ENCODE data around the gene ZNF184.

The ZNF184 gene

DNA sequence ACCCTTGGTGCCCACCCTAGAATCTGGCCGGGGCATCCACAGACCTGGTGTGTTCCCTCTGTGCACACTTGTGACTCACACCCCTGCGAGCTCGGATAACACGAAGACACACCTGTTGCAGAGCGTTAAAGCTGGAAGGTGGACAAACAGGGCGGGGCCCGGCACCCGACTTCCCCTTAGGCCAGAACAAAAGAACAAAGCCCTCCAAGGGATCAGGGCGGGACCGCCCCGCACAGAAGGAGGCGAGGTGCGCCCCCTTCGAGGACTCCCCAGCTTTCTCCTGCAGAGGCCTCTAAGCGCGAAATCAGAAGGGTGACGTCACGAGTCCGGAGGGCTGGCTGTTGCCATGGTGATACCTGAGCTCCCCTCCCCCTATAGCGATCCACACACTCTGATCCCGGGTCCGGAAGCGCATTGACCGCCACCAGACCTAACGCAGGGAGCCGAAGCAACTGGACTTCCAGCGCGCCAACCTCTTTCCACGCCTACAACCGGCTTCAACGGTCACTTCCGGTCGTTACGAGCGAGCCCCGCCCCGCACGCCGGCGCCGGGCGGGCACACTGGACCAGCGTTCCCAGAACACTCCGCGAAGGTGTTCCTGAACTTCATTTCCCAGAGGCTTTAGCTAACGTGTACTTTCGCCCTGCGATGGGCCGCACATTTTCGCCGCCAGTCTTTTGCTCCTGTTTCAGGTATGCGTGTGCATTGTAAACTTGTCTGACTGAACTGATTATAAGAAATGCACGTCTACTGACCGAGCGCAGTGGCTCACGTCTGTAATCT is at the start of gene ZNF184:
ZNF184 (minus strand) TSS at position 489 of the 784 bp plus-strand sequence. CDS start 811 bp downstream, outside the sequence.
- H3K4me3 ChIP-seq (ENCODE audit: low read length in 2 of 2), result peak within 1 kb of the TSS; percentile 90 to 91
- H3K36me3 ChIP-seq (ENCODE audit: control insufficient read depth in 2 of 2, insufficient read depth in 2 of 2, low read length in 2 of 2), result peaks cover 0 to 5% of the 10 kb centered on the region in 2 donors
- H3K9me3 ChIP-seq (ENCODE audit: control insufficient read depth in 2 of 2, low read length in 2 of 2), result no peaks in the 10 kb centered on the region
- peak within 1 kb of the TSS; percentile 68 for H3K27ac ChIP-seq (ENCODE audit: low read length)
- peak within 1 kb of the TSS; percentile 80 to 83 for H3K9ac ChIP-seq (ENCODE audit: low read length in 2 of 2)
- peaks cover 3% of the 10 kb centered on the region for H3K4me1 ChIP-seq (ENCODE audit: control insufficient read depth, insufficient read depth, low read length)
- H3K27me3 ChIP-seq (ENCODE audit: control insufficient read depth in 1 of 2, insufficient read depth in 2 of 2, low read length in 2 of 2), result no peaks in the 10 kb centered on the region

- H3K4me1 ChIP-seq (ENCODE audit: control insufficient read depth, insufficient read depth, low read length), result peaks cover 9% of the 10 kb centered on the region
These were observed 46.2 kb upstream of the ZNF184 start for GRCh38 chr6:27518881-27519795.

DNA sequence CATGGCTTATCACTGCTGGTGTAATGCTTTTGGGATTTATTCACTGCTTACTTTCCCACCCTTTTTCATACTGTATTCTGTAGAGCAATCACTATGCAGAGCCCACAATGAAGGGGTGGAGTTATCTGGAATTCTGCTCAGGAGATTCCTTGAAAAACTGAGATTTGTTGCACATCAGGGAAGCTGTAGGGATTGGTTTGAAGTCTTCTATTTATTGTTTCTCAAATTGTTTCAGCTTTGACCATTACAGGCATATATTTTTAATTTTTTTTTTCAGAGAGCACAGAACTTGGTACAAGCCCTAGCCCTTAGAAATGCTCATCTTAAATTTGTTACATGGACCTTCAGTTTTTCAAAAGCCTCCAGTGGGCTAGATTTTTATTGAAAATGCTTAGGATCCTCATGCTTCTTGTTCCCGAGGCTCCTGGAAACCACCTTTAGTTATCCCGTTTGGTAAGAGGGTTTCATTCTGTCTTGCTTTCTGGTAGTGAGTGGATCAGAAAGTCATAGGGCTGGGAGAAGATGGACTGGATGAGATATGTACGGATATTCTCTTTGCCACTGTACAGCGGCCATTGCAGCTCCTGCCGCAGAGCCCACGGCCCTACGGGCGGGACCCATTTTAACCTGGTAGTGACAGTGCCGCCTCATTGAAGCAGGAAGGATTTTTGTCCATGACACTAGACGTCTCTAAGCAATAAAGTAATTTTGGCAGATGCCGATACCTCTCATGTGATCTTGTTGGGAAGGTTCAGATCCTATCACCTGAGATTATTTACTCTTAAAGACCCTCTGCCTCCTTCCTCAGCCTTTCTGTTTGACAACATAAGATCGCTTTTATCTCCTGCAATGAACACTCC is 45.3 kb upstream of the ZNF184 start:
- Histone ChIP-seq H3K9me3 (ENCODE audit: control insufficient read depth in 2 of 2, low read length in 2 of 2) (no peaks in the 10 kb centered on the region), H3K27me3 (ENCODE audit: control insufficient read depth in 1 of 2, insufficient read depth in 2 of 2, low read length in 2 of 2) (peaks cover 10 to 18% of the 10 kb centered on the region in 2 donors), H3K27ac (ENCODE audit: low read length) (peak overlapping the region; percentile 96), H3K4me3 (ENCODE audit: low read length in 2 of 2) (peak overlapping the region; percentile 92 to 96), H3K36me3 (ENCODE audit: control insufficient read depth in 2 of 2, insufficient read depth in 2 of 2, low read length in 2 of 2) (no peaks in the 10 kb centered on the region), H3K9ac (ENCODE audit: low read length in 2 of 2) (peak overlapping the region; percentile 87 to 92), H3K4me1 (ENCODE audit: control insufficient read depth, insufficient read depth, low read length) (peaks cover 9% of the 10 kb centered on the region)

More at GRCh38 chr6:27518881-27519795, 46.2 kb upstream of the ZNF184 start:
- H3K27me3 ChIP-seq (ENCODE audit: control insufficient read depth in 1 of 2, insufficient read depth in 2 of 2, low read length in 2 of 2), result peaks cover 6 to 8% of the 10 kb centered on the region in 2 donors
- H3K9me3 ChIP-seq (ENCODE audit: control insufficient read depth in 2 of 2, low read length in 2 of 2), result no peaks in the 10 kb centered on the region
- H3K27ac ChIP-seq (ENCODE audit: low read length), result peak overlapping the region; percentile 96
- peak overlapping the region; percentile 92 to 96 for H3K4me3 ChIP-seq (ENCODE audit: low read length in 2 of 2)
- H3K9ac ChIP-seq (ENCODE audit: low read length in 2 of 2), result peak overlapping the region; percentile 87 to 92
- no peaks in the 10 kb centered on the region for H3K36me3 ChIP-seq (ENCODE audit: control insufficient read depth in 2 of 2, insufficient read depth in 2 of 2, low read length in 2 of 2)

DNA sequence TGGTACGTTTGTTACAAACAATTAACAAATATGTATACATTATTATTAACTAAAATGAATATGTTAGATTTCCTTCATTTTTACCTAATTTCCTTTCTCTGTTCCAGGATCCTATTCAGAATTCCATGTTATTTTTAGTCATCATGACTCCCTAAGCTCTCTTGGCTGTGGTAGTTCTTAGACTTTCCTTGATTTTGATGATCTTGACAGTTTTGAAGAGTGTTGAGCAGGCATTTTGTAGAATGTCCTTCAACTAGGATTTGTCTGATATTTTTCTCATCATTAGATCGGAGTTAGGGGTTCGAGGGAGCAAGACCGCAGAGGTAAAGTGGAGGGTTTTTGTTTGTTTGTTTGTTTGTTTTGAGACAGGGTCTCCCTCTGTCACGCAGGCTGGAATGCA is 44.3 kb upstream of the ZNF184 start:
- peaks cover 11 to 22% of the 10 kb centered on the region in 2 donors for H3K27me3 ChIP-seq (ENCODE audit: control insufficient read depth in 1 of 2, insufficient read depth in 2 of 2, low read length in 2 of 2)
- H3K9me3 ChIP-seq (ENCODE audit: control insufficient read depth in 2 of 2, low read length in 2 of 2), result no peaks in the 10 kb centered on the region
- no peak overlapping the region for H3K4me3 ChIP-seq (ENCODE audit: low read length in 2 of 2)
- peaks cover 9% of the 10 kb centered on the region for H3K4me1 ChIP-seq (ENCODE audit: control insufficient read depth, insufficient read depth, low read length)
- no peak overlapping the region for H3K27ac ChIP-seq (ENCODE audit: low read length)
- no peak overlapping the region for H3K9ac ChIP-seq (ENCODE audit: low read length in 2 of 2)
- H3K36me3 ChIP-seq (ENCODE audit: control insufficient read depth in 2 of 2, insufficient read depth in 2 of 2, low read length in 2 of 2), result no peaks in the 10 kb centered on the region

- Histone ChIP-seq H3K9me3 (ENCODE audit: control insufficient read depth in 2 of 2, low read length in 2 of 2) (no peaks in the 10 kb centered on the region), H3K36me3 (ENCODE audit: control insufficient read depth in 2 of 2, insufficient read depth in 2 of 2, low read length in 2 of 2) (no peaks in the 10 kb centered on the region), H3K27ac (ENCODE audit: low read length) (no peak overlapping the region), H3K27me3 (ENCODE audit: control insufficient read depth in 1 of 2, insufficient read depth in 2 of 2, low read length in 2 of 2) (peaks cover 14 to 27% of the 10 kb centered on the region in 2 donors), H3K4me3 (ENCODE audit: low read length in 2 of 2) (peak overlapping the region; percentile 29 to 62), H3K9ac (ENCODE audit: low read length in 2 of 2) (no peak overlapping the region), H3K4me1 (ENCODE audit: control insufficient read depth, insufficient read depth, low read length) (peaks cover 9% of the 10 kb centered on the region)
These were observed 42.1 kb upstream of the ZNF184 start for GRCh38 chr6:27514906-27515495.

DNA sequence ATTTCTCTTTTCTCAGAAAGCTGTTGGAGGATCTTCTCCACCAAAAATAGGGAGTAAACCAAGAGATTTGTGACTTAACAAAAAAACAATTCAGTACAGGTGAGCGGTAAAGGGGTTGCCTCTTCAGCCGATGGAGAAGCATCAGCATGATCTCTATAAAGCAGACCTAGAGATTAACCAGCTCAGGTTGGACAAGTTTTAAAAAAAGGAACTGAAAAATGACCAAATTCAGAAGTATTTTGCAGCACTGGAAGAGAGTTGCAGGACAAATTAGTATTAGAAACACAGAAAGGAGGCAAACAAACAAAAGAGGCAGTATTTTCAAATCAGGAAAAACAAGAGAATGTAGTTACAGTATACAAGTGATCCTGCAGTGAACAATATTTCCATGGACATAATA is 39.6 kb upstream of the ZNF184 start:
- H3K27me3 ChIP-seq (ENCODE audit: control insufficient read depth in 1 of 2, insufficient read depth in 2 of 2, low read length in 2 of 2), result peaks cover 17 to 31% of the 10 kb centered on the region in 2 donors
- H3K36me3 ChIP-seq (ENCODE audit: control insufficient read depth in 2 of 2, insufficient read depth in 2 of 2, low read length in 2 of 2), result no peaks in the 10 kb centered on the region
- H3K4me3 ChIP-seq (ENCODE audit: low read length in 2 of 2), result no peak overlapping the region
- H3K9me3 ChIP-seq (ENCODE audit: control insufficient read depth in 2 of 2, low read length in 2 of 2), result no peaks in the 10 kb centered on the region
- H3K27ac ChIP-seq (ENCODE audit: low read length), result no peak overlapping the region
- H3K9ac ChIP-seq (ENCODE audit: low read length in 2 of 2), result no peak overlapping the region
- H3K4me1 ChIP-seq (ENCODE audit: control insufficient read depth, insufficient read depth, low read length), result no peaks in the 10 kb centered on the region

DNA sequence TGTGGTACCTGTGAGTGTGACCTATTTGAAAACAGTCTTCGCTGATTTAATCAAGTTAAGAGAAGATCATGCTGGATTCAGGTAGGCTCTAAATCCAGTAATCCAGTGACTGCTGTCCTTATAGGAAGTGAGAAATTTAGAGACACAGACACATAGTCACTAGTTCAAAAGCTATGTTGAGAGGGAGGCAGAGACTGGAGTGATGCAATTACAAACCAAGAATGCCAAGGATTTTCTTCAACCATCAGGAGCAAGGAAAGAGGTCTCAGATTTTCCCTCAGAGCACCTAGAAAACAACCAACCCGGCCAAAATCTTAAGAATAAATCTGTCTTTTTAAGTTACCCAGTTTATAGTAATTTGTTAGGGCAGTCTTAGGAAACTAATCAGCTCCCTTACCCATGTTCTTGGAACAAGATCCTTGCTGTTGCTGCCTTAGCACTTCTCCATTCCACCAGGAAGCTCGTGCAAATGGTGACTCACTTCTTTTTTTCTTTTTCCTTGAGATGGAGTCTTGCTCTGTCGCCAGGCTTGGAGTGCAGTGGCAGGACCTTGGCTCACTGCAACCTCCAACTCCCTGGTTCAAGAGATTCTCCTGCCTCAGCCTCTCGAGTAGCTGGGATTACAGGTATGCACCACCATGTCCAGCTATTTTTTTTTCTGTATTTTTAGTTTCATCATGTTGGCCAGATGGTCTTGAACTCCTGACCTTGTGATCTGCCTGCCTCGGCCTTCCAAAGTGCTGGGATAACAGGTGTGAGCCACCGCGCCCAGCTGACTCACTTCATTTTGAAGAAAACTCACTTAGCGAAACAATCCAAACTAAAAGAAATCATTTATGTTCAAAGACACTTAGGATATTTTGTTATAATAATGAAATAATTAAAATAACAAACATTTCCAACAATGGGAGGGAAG is 34.4 kb upstream of the ZNF184 start:
- Histone ChIP-seq H3K4me3 (ENCODE audit: low read length in 2 of 2) (no peak overlapping the region), H3K27ac (ENCODE audit: low read length) (no peak overlapping the region), H3K27me3 (ENCODE audit: control insufficient read depth in 1 of 2, insufficient read depth in 2 of 2, low read length in 2 of 2) (peaks cover 12 to 23% of the 10 kb centered on the region in 2 donors), H3K36me3 (ENCODE audit: control insufficient read depth in 2 of 2, insufficient read depth in 2 of 2, low read length in 2 of 2) (no peaks in the 10 kb centered on the region), H3K9me3 (ENCODE audit: control insufficient read depth in 2 of 2, low read length in 2 of 2) (no peaks in the 10 kb centered on the region), H3K4me1 (ENCODE audit: control insufficient read depth, insufficient read depth, low read length) (peaks cover 10% of the 10 kb centered on the region), H3K9ac (ENCODE audit: low read length in 2 of 2) (no peak overlapping the region)

- H3K36me3 ChIP-seq (ENCODE audit: control insufficient read depth in 2 of 2, insufficient read depth in 2 of 2, low read length in 2 of 2), result no peaks in the 10 kb centered on the region
- no peak overlapping the region for H3K27ac ChIP-seq (ENCODE audit: low read length)
- H3K27me3 ChIP-seq (ENCODE audit: control insufficient read depth in 1 of 2, insufficient read depth in 2 of 2, low read length in 2 of 2), result peaks cover 11 to 28% of the 10 kb centered on the region in 2 donors
- H3K9me3 ChIP-seq (ENCODE audit: control insufficient read depth in 2 of 2, low read length in 2 of 2), result no peaks in the 10 kb centered on the region
- peaks cover 10% of the 10 kb centered on the region for H3K4me1 ChIP-seq (ENCODE audit: control insufficient read depth, insufficient read depth, low read length)
- no peak overlapping the region for H3K9ac ChIP-seq (ENCODE audit: low read length in 2 of 2)
- no peak overlapping the region for H3K4me3 ChIP-seq (ENCODE audit: low read length in 2 of 2)
These were observed 32.5 kb upstream of the ZNF184 start for GRCh38 chr6:27505209-27506027.
